GM12878 (cell line): ENCODE measurements around the gene USP31. TPM values are rescaled to one million over a fixed set of nuclear protein-coding genes. Genes with fewer than 3 reads are reported as not detected.

Experiments used
- ATAC-seq: fragments of 200-7000 bp; cut with Tn5 transposase; 3 replicates; pipeline ENCODE4 v1.9.1; 2020; ENCODE audit warnings: mild to moderate bottlenecking, moderate library complexity
- BruUV-seq: library from RNA; stranded (reverse); fragments of 400-500 nt; replicated peaks from 2 replicates; lab custom pipeline; 2021; lab: Mats Ljungman, UMichigan
- CTCF ChIA-PET: fragments of 300-600 bp; sonication (Branson Sonifier 250); formaldehyde crosslinking; extraction: SDS; loops from one replicate; lab custom pipeline; 2021; ENCODE audit warnings: inconsistent platforms; lab: Yijun Ruan, JAX
- POLR2A ChIA-PET: fragments of 350-600 bp; formaldehyde crosslinking; extraction: SDS; loops from one replicate; lab custom pipeline; 2021; ENCODE audit warnings: inconsistent platforms; lab: Charles Lee
- RAD21 ChIA-PET: fragments of 300-600 bp; sonication (Branson Sonifier 250); formaldehyde crosslinking; loops from one replicate; lab custom pipeline; 2023; ENCODE audit warnings: antibody characterized with exemption; ENCODE audit not compliant: unreplicated experiment; lab: Charles Lee
- SMC1A ChIA-PET: fragments of 300-600 bp; sonication (Branson Sonifier 250); formaldehyde crosslinking; loops from one replicate; lab custom pipeline; 2023; ENCODE audit not compliant: unreplicated experiment, uncharacterized antibody; lab: Charles Lee
- DNase-seq: peaks from one replicate; pipeline ENCODE4 v3.0.0-alpha.2; 2011; ENCODE audit warnings: low read depth, low spot score
- FAIRE-seq: peaks from 3 replicates; lab custom pipeline; 2011; peaks lifted over from hg19 to GRCh38; lab: Jason Lieb, UNC
- H2AFZ ChIP-seq: 2 replicates; pipeline ENCODE4 v1.6.0; 2011; ENCODE audit warnings: low read depth, low read length, control low read depth; ENCODE audit not compliant: control insufficient read depth
- H3K27ac ChIP-seq: 2 replicates; pipeline ENCODE4 v1.5.1; 2011; ENCODE audit warnings: control low read depth; ENCODE audit not compliant: control insufficient read depth, insufficient read depth
- H3K27me3 ChIP-seq, 2 experiments: replicated peaks in 1 of 2; 2 replicates each; pipeline versions ENCODE4 v1.6.0 to v1.6.1; 2011; ENCODE audit warnings: low read length in 1 of 2; ENCODE audit not compliant: control insufficient read depth in 2 of 2, insufficient read depth in 2 of 2
- H3K36me3 ChIP-seq, 2 experiments: 2 replicates each; pipeline ENCODE4 v1.5.1; 2011; ENCODE audit warnings: low read length in 1 of 2; ENCODE audit not compliant: control insufficient read depth in 2 of 2, insufficient read depth in 2 of 2
- H3K4me1 ChIP-seq: 2 replicates; pipeline ENCODE4 v1.6.1; 2011; ENCODE audit warnings: mild to moderate bottlenecking, low read length, moderate library complexity, mixed read lengths; ENCODE audit not compliant: control insufficient read depth, insufficient read depth
- H3K4me2 ChIP-seq: 2 replicates; pipeline ENCODE4 v1.6.0; 2011; ENCODE audit warnings: control low read depth; ENCODE audit not compliant: control insufficient read depth, insufficient read depth
- H3K4me3 ChIP-seq: fragments of 200-600 bp; sonication (generic); 2 replicates; pipeline ENCODE4 v1.5.1; 2016
- H3K79me2 ChIP-seq: 2 replicates; pipeline ENCODE4 v1.6.0; 2011; ENCODE audit warnings: low read length; ENCODE audit not compliant: control insufficient read depth, insufficient read depth
- H3K9ac ChIP-seq: 2 replicates; pipeline ENCODE4 v1.8.0; 2011; ENCODE audit warnings: low read length, control low read depth, mixed read lengths; ENCODE audit not compliant: control insufficient read depth, insufficient read depth
- H3K9me3 ChIP-seq: replicated peaks from 3 replicates; pipeline ENCODE4 v1.5.1; 2011; ENCODE audit warnings: mild to moderate bottlenecking, low read length; ENCODE audit not compliant: control insufficient read depth, insufficient read depth
- H4K20me1 ChIP-seq: 2 replicates; pipeline ENCODE4 v1.6.0; 2011; ENCODE audit not compliant: control insufficient read depth, insufficient read depth
- CBX5 ChIP-seq: sonication (generic); IDR thresholded peaks from 2 replicates; pipeline ENCODE4 v1.6.1; 2016; ENCODE audit warnings: low read depth, moderate library complexity, mild to moderate bottlenecking, inconsistent platforms
- HCFC1 ChIP-seq: fragments of 150-350 bp; IDR thresholded peaks from 2 replicates; pipeline ENCODE4 v1.6.1; 2014; ENCODE audit warnings: low read length
- HDGF ChIP-seq: fragments of 450-650 bp; IDR thresholded peaks from 2 replicates; pipeline ENCODE4 v1.6.1; 2016; ENCODE audit warnings: antibody characterized with exemption
- IRF5 ChIP-seq: fragments of 450-650 bp; IDR thresholded peaks from 2 replicates; pipeline ENCODE4 v1.6.1; 2017; ENCODE audit warnings: borderline replicate concordance
- JUND ChIP-seq: IDR thresholded peaks from 2 replicates; pipeline ENCODE4 v1.6.1; 2012; ENCODE audit warnings: low read depth, mild to moderate bottlenecking, low read length, improper control_type of control experiment, moderate library complexity
- KDM1A ChIP-seq: fragments of 200-600 bp; sonication (generic); IDR thresholded peaks from 2 replicates; pipeline ENCODE4 v1.6.1; 2016; ENCODE audit warnings: borderline replicate concordance
- MTA3 ChIP-seq: IDR thresholded peaks from 2 replicates; pipeline ENCODE4 v1.6.1; 2012; ENCODE audit warnings: low read length, inconsistent platforms, borderline replicate concordance
- MXI1 ChIP-seq: fragments of 150-350 bp; IDR thresholded peaks from 2 replicates; pipeline ENCODE4 v1.6.1; 2011; ENCODE audit warnings: low read depth, mild to moderate bottlenecking, inconsistent platforms, low read length, improper control_type of control experiment
- MYB ChIP-seq: fragments of 150-350 bp; IDR thresholded peaks from 2 replicates; pipeline ENCODE4 v1.6.1; 2014; ENCODE audit warnings: mild to moderate bottlenecking, low read depth, low read length, borderline replicate concordance
- NFYB ChIP-seq: IDR thresholded peaks from 2 replicates; pipeline ENCODE4 v1.6.1; 2011; ENCODE audit warnings: low read depth, mild to moderate bottlenecking, low read length, improper control_type of control experiment, moderate library complexity; ENCODE audit not compliant: insufficient read depth
- RAD21 ChIP-seq: IDR thresholded peaks from 2 replicates; pipeline ENCODE4 v1.6.1; 2011; ENCODE audit warnings: mild to moderate bottlenecking, low read depth, low read length, moderate library complexity; ENCODE audit not compliant: insufficient read depth
- RB1 ChIP-seq: fragments of 450-650 bp; formaldehyde crosslinking; IDR thresholded peaks from 2 replicates; pipeline ENCODE4 v1.6.1; 2017; ENCODE audit warnings: mild to moderate bottlenecking, borderline replicate concordance
- RCOR1 ChIP-seq: conservative IDR thresholded peaks from 2 replicates; pipeline ENCODE4 v1.6.1; 2012; ENCODE audit warnings: low read depth, low read length, improper control_type of control experiment
- SIN3A ChIP-seq: IDR thresholded peaks from 2 replicates; pipeline ENCODE4 v1.6.1; 2012; ENCODE audit warnings: low read depth, low read length, improper control_type of control experiment
- TAF1 ChIP-seq: IDR thresholded peaks from 2 replicates; pipeline ENCODE4 v1.6.1; 2011; ENCODE audit warnings: mild to moderate bottlenecking, low read depth, low read length, borderline replicate concordance
- USF2 ChIP-seq: IDR thresholded peaks from 2 replicates; pipeline ENCODE4 v1.6.1; 2011; ENCODE audit warnings: low read depth, low read length, improper control_type of control experiment, borderline replicate concordance
- ZNF217 ChIP-seq: fragments of 450-650 bp; IDR thresholded peaks from 2 replicates; pipeline ENCODE4 v1.6.1; 2017; ENCODE audit warnings: antibody characterized with exemption, mild to moderate bottlenecking
- ZNF622 ChIP-seq: fragments of 450-650 bp; IDR thresholded peaks from 2 replicates; pipeline ENCODE4 v1.6.1; 2017; ENCODE audit warnings: mild to moderate bottlenecking, inconsistent platforms
- WGBS: methylation state at CpG from one replicate; pipeline ENCODE4 v1.1.6; 2016; ENCODE audit warnings: low lambda C conversion rate; ENCODE audit not compliant: insufficient replicate concordance, insufficient coverage; ENCODE audit errors: missing lambda C conversion rate; 5-methylcytosine and 5-hydroxymethylcytosine counted together
- in situ Hi-C: fragments of 300-500 bp; cut with MboI; formaldehyde crosslinking; loops from 9 replicates; pipeline ENCODE4 v1.14.3; 2018; ENCODE audit warnings: mixed read lengths
- intact Hi-C: fragments of 100-400 bp; cut with micrococcal nuclease; formaldehyde crosslinking; loops from one replicate; pipeline ENCODE4 v1.14.2; 2022; ENCODE audit not compliant: unreplicated experiment
- polyA plus RNA-seq, 11 experiments: library from polyadenylated mRNA; depleted of rRNA in 4 of 11; unstranded in 6 of 11; stranded (reverse) in 5 of 11; fragments of >200 nt; fragmentation: Nextera tagmentation in 4 of 11; fragmentation: Illumina TruSeq in 1 of 11; extraction: Ambion mirVana in 4 of 11; extraction: Trizol in 1 of 11; gene quantifications; 1 replicate in 1 of 11; 2 replicates in 10 of 11; pipeline versions ENCODE4 v1.2.1 to v1.2.3, GENCODE V29; 2011 to 2016; ENCODE audit warnings: inconsistent platforms in 2 of 11, missing spikeins in 2 of 11, low read depth in 1 of 11
- total RNA-seq, 4 experiments: library from RNA; depleted of rRNA in 3 of 4; stranded (reverse); fragments of >200 nt in 3 of 4; fragmentation: Illumina TruSeq in 1 of 4; extraction: Trizol in 1 of 4; gene quantifications; 2 replicates each; pipeline versions ENCODE4 v1.2.1 to v1.2.3, GENCODE V29; 2013 to 2021

Gene USP31
- total and polyA plus RNA-seq, 10 of the 15 experiments (the other 5 are each of a cell fraction or from before 2014, with no cell fraction given) = 0.87 to 6.5 (median 3.2) TPM

DNA sequence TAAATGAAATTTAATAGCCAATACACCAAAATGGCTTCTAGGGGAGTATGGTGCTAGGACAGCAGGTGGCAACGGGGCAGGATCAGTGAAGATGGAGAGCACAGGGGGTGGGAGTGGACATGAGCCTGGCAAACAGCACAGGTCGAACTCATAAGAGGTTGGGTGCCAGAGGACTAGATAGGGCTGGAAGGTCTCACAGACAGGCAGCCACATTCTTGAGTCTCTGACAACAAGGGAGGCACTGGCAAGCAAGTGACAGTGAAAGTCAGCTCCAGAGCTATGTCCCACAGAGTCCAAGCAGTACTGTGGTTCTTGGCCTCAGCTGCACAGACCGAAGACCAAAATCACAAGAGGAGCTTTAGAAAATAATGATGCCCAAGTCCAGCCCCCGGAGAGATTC lies 61.2 kb downstream of the USP31 start:
- ChIA-PET RAD21 (no interaction called here), POLR2A (no interaction called here), SMC1A (interaction anchor here (1.0 kb wide), 1 partner anchor 9 kb away, joined by 3 read pairs; no protein-coding TSS in a partner anchor), CTCF (interaction anchor here (0.7 kb wide), 1 partner anchor 349 kb away, joined by 3 read pairs; no protein-coding TSS in a partner anchor)
- Histone ChIP-seq H3K27ac (no peak overlapping the region), H3K79me2 (no peaks in the 10 kb centered on the region), H3K36me3 (peaks cover 2% of the 10 kb centered on the region in 2 experiments; a peak in 3 of 4 replicates), H3K27me3 (no peaks in the 10 kb centered on the region), H3K9ac (no peak overlapping the region), H3K4me1 (no peaks in the 10 kb centered on the region), H2AFZ (no peak overlapping the region), H3K4me3 (no peak overlapping the region), H3K4me2 (no peak overlapping the region), H4K20me1 (no peaks in the 10 kb centered on the region), H3K9me3 (no peaks in the 10 kb centered on the region)
- no peak for TF ChIP-seq HCFC1
- TF ChIP-seq SIN3A = no peak
- TF ChIP-seq RCOR1 = no peak
- TF ChIP-seq TAF1 = no peak
- no peak for TF ChIP-seq CBX5
- in situ Hi-C loops = no loop called here
- ATAC-seq (no peak), DNase-seq (no peak), FAIRE-seq (no peak)
- WGBS = 88% methylated on average over 4 of the region's 4 CpGs
- intact Hi-C loops = no loop called here
- BruUV-seq = no TSS peak

GRCh38 chr16:23085949-23086348 lies 63.3 kb downstream of the USP31 start:
- no peaks in the 10 kb centered on the region for H3K9me3 ChIP-seq
- ChIA-PET SMC1A (no interaction called here), RAD21 (no interaction called here), POLR2A (no interaction called here), CTCF (no interaction called here)
- intact Hi-C loops = no loop called here
- ATAC-seq (no peak), FAIRE-seq (no peak), DNase-seq (no peak)
- no peak overlapping the region for H3K4me3 ChIP-seq
- no peak overlapping the region for H3K9ac ChIP-seq
- 81% methylated on average over 3 of the region's 3 CpGs for WGBS
- no peak overlapping the region for H3K27ac ChIP-seq
- no peaks in the 10 kb centered on the region for H3K4me1 ChIP-seq
- no peaks in the 10 kb centered on the region for H4K20me1 ChIP-seq
- no TSS peak for BruUV-seq
- peaks cover 2 to 6% of the 10 kb centered on the region in 2 experiments for H3K36me3 ChIP-seq
- H3K4me2 ChIP-seq = no peak overlapping the region
- no peak overlapping the region for H2AFZ ChIP-seq
- in situ Hi-C loops = no loop called here
- no peaks in the 10 kb centered on the region for H3K79me2 ChIP-seq
- H3K27me3 ChIP-seq = no peaks in the 10 kb centered on the region
- no peak for TF ChIP-seq MTA3
- TF ChIP-seq RAD21 = no peak
- TF ChIP-seq USF2 = no peak
- TF ChIP-seq RB1 = no peak
- no peak for TF ChIP-seq IRF5
- TF ChIP-seq MXI1 = no peak
- TF ChIP-seq ZNF622 = no peak
- no peak for TF ChIP-seq KDM1A
- no peak for TF ChIP-seq NFYB
- TF ChIP-seq MYB = no peak
- TF ChIP-seq ZNF217 = no peak
- no peak for TF ChIP-seq HDGF
- TF ChIP-seq JUND = no peak
